ENCODE data around the gene BAG3.

DNA sequence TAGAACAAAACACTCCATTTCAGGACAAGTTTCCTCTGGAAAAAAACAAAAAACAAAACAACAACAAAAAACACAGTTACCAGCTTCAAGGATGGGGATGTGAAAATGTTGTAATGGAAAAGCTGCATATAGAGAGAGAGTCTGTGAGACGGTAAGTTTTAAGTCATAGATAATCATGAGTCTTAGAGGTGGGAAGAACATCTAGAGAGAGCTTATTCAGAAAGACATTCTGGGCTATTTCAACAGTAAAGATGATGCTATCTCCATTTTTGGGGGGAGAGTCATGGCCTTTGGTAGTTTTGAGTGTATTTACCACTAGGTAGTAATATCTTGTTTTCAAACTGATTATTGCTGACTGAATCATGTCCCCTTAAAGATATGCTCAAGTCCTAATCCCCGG is 51.4 kb downstream of the BAG3 start:
- TF ChIP-seq EZH2 (IDR thresholded peaks at IDR 0.05; ENCODE audit: insufficient read depth, poor library complexity, severe bottlenecking) (no peak), EZH2phosphoT487 (IDR thresholded peaks at IDR 0.05; ENCODE audit: insufficient read depth, low read depth) (no peak)
